Stomach (tissue), 9 donors: ENCODE data around the gene CTNNA3. TPM values are rescaled to one million over a fixed set of nuclear protein-coding genes. Genes with fewer than 3 reads are reported as not detected.

Source experiments
- DNase-seq, 2 donors: peaks; one replicate each; pipeline versions ENCODE4 v3.0.0 to v3.0.0-alpha.2; 2013 to 2019
- H3K27ac ChIP-seq, 5 donors: fragments of 200-600 bp in 4 of 5; sonication (generic) in 4 of 5; one replicate each; pipeline ENCODE4 v1.5.1; 2013 to 2019; ENCODE audit warnings: mild to moderate bottlenecking in 1 of 5, moderate library complexity in 1 of 5
- H3K27me3 ChIP-seq, 3 donors: fragments of 200-600 bp; sonication (generic); one replicate each; pipeline ENCODE4 v1.5.1; 2017 to 2019; ENCODE audit warnings: mixed run types in 1 of 3
- H3K36me3 ChIP-seq, 4 donors: fragments of 200-600 bp; sonication (generic); 1 replicate in 3 of 4; 2 replicates in 1 of 4; pipeline ENCODE4 v1.5.1; 2016 to 2019
- H3K4me1 ChIP-seq, 4 donors: fragments of 200-600 bp; sonication (generic); one replicate each; pipeline ENCODE4 v1.5.1; 2016 to 2019
- H3K4me3 ChIP-seq, 4 donors: fragments of 200-600 bp; sonication (generic) in 3 of 4; one replicate each; pipeline ENCODE4 v1.5.1; 2016 to 2019; ENCODE audit warnings: mild to moderate bottlenecking in 1 of 4
- H3K9me3 ChIP-seq, 4 donors: fragments of 200-600 bp; sonication (generic); one replicate each; pipeline ENCODE4 v1.5.1; 2016 to 2019
- CTCF ChIP-seq, 7 experiments: fragments of 450-650 bp in 4 of 7; fragments of 200-600 bp in 3 of 7; sonication (generic) in 3 of 7; IDR thresholded peaks; one replicate each; pipeline ENCODE4 v1.5.1; 2016 to 2019; ENCODE audit warnings: antibody characterized with exemption in 7 of 7, control low read depth in 2 of 7, mild to moderate bottlenecking in 1 of 7
- EP300 ChIP-seq: sonication (generic); formaldehyde crosslinking; IDR thresholded peaks from one replicate; pipeline ENCODE4 v1.6.1; 2017; ENCODE audit warnings: antibody characterized with exemption
- POLR2A ChIP-seq, 4 donors: fragments of 450-650 bp; IDR thresholded peaks; one replicate each; pipeline ENCODE4 v1.6.1; 2016; ENCODE audit warnings: antibody characterized with exemption in 4 of 4, control low read depth in 2 of 4, mild to moderate bottlenecking in 1 of 4, moderate library complexity in 1 of 4
- POLR2AphosphoS5 ChIP-seq, 3 donors: sonication (generic); formaldehyde crosslinking; IDR thresholded peaks; one replicate each; pipeline ENCODE4 v1.6.1; 2016; ENCODE audit warnings: antibody characterized with exemption in 3 of 3
- WGBS, 5 donors: extraction: QIAGEN DNeasy Blood & Tissue Kit in 3 of 5; methylation state at CpG; one replicate each; pipeline versions ENCODE4 v1.1.5 to v1.1.7; 2013 to 2018; 5-methylcytosine and 5-hydroxymethylcytosine counted together
- intact Hi-C: fragments of 100-400 bp; cut with DNase I; formaldehyde crosslinking; loops from one replicate; pipeline ENCODE4 v1.15.1; 2023; ENCODE audit warnings: low total_unique reads
- polyA plus RNA-seq, 3 donors: library from polyadenylated mRNA; stranded (reverse); fragments of 200-250 nt; gene quantifications; one replicate each; pipeline ENCODE4 v1.2.3, GENCODE V29; 2013
- total RNA-seq, 5 donors: library from RNA; depleted of rRNA; stranded (reverse); fragments of >200 nt; gene quantifications; one replicate each; pipeline versions ENCODE4 v1.1.0 to v1.2.3, GENCODE V29; 2014 to 2016
- donor health status: healthy with polysubstance abuse.
- donor health status: Bipolar disorder and iron deficiency.
- donor health status: healthy.

The CTNNA3 gene
- total and polyA plus RNA-seq, 8 donors = 0.14 to 46.1 (median 12.9) TPM; not detected in 2

GRCh38 chr10:66934711-66935110 lies 761.3 kb downstream of the CTNNA3 start:
- no peak overlapping the region for H3K27ac ChIP-seq
- no peaks in the 10 kb centered on the region for H3K9me3 ChIP-seq
- intact Hi-C loops = no loop called here
- H3K27me3 ChIP-seq = peaks cover 0 to 10% (median 0%) of the 10 kb centered on the region in 3 donors
- no peaks in the 10 kb centered on the region for H3K36me3 ChIP-seq
- TF ChIP-seq CTCF (IDR thresholded peaks at IDR 0.05) (no peak), POLR2A (IDR thresholded peaks at IDR 0.05) (no peak), EP300 (no peak), POLR2AphosphoS5 (IDR thresholded peaks at IDR 0.05) (no peak)
- no peaks in the 10 kb centered on the region for H3K4me1 ChIP-seq
- H3K4me3 ChIP-seq = no peak overlapping the region
- no peak for DNase-seq

GRCh38 chr10:66931949-66932343 lies 764.0 kb downstream of the CTNNA3 start:
- DNase-seq = peak in 1 of 2 donors; percentile 48
- H3K4me3 ChIP-seq = no peak overlapping the region
- no peaks in the 10 kb centered on the region for H3K36me3 ChIP-seq
- H3K4me1 ChIP-seq = peaks cover 0 to 20% (median 6%) of the 10 kb centered on the region in 4 donors
- no peak overlapping the region for H3K27ac ChIP-seq
- TF ChIP-seq CTCF (IDR thresholded peaks at IDR 0.05) (no peak), POLR2A (IDR thresholded peaks at IDR 0.05) (no peak), EP300 (no peak), POLR2AphosphoS5 (IDR thresholded peaks at IDR 0.05) (no peak)
- WGBS, 5 donors = 40 to 58% (median 48%) methylated on average over 3 of the region's 3 CpGs
- H3K27me3 ChIP-seq = peaks cover 0 to 37% (median 14%) of the 10 kb centered on the region in 3 donors
- intact Hi-C loops = no loop called here
- H3K9me3 ChIP-seq = no peaks in the 10 kb centered on the region

- Histone ChIP-seq H3K4me3 (no peak overlapping the region), H3K9me3 (no peaks in the 10 kb centered on the region), H3K27ac (no peak overlapping the region), H3K36me3 (no peaks in the 10 kb centered on the region), H3K27me3 (peaks cover 0 to 42% (median 17%) of the 10 kb centered on the region in 3 donors), H3K4me1 (peaks cover 0 to 20% (median 7%) of the 10 kb centered on the region in 4 donors)
- TF ChIP-seq CTCF (IDR thresholded peaks at IDR 0.05) (peak in 5 of 7 experiments; percentile 44 to 70 (median 62)), POLR2A (IDR thresholded peaks at IDR 0.05) (no peak)
- peak in 1 of 2 donors; percentile 87 for DNase-seq
- intact Hi-C loops = no loop called here
- 26 to 28% (median 27%) methylated on average over 5 of the region's 5 CpGs for WGBS, 5 donors
Measured at GRCh38 chr10:66931340-66931948, 764.6 kb downstream of the CTNNA3 start.

GRCh38 chr10:66929375-66929774 lies 766.6 kb downstream of the CTNNA3 start:
- Histone ChIP-seq H3K4me1 (peaks cover 0 to 32% (median 14%) of the 10 kb centered on the region in 4 donors), H3K9me3 (no peaks in the 10 kb centered on the region), H3K27me3 (peaks cover 0 to 48% (median 24%) of the 10 kb centered on the region in 3 donors), H3K4me3 (no peak overlapping the region), H3K27ac (no peak overlapping the region), H3K36me3 (no peaks in the 10 kb centered on the region)
- DNase-seq = no peak
- intact Hi-C loops = no loop called here
- TF ChIP-seq POLR2A (IDR thresholded peaks at IDR 0.05) = no peak
- no peak for TF ChIP-seq EP300
- TF ChIP-seq CTCF (IDR thresholded peaks at IDR 0.05) = no peak
- no peak for TF ChIP-seq POLR2AphosphoS5 (IDR thresholded peaks at IDR 0.05)
- 24 to 53% (median 36%) methylated on average over 5 of the region's 5 CpGs for WGBS, 5 donors
